Measurements from ENCODE around the gene PCBD1.
"Not testable (repeated sequence)": the region's sequence is repeated elsewhere in the genome, so short reads cannot be mapped to it uniquely, and the experiment has no call there.

PCBD1 gene

GRCh38 chr10:70863470-70864160 is 24.8 kb downstream of the PCBD1 start:
- DNase-seq (ENCODE audit: low read depth): no peak

GRCh38 chr10:70861495-70862197 is 26.7 kb downstream of the PCBD1 start:
- not testable (repeated sequence) for DNase-seq (ENCODE audit: low read depth)

GRCh38 chr10:70858759-70859158 is 29.6 kb downstream of the PCBD1 start:
- DNase-seq (ENCODE audit: low read depth): no peak

GRCh38 chr10:70856454-70856853 is 31.9 kb downstream of the PCBD1 start:
- DNase-seq (ENCODE audit: low read depth): no peak

GRCh38 chr10:70853457-70853856 is 34.9 kb downstream of the PCBD1 start:
- DNase-seq (ENCODE audit: low read depth): no peak

GRCh38 chr10:70853038-70853437 is 35.3 kb downstream of the PCBD1 start:
- no peak for DNase-seq (ENCODE audit: low read depth)

- no peak for DNase-seq (ENCODE audit: low read depth)
Observed at GRCh38 chr10:70851597-70852475, 36.5 kb downstream of the PCBD1 start.

GRCh38 chr10:70850097-70850496 is 38.3 kb downstream of the PCBD1 start:
- DNase-seq (ENCODE audit: low read depth): no peak

GRCh38 chr10:70849582-70850016 is 38.8 kb downstream of the PCBD1 start:
- DNase-seq (ENCODE audit: low read depth): no peak

GRCh38 chr10:70847659-70848360 is 40.6 kb downstream of the PCBD1 start:
- no peak for DNase-seq (ENCODE audit: low read depth)

GRCh38 chr10:70846795-70847194 is 41.6 kb downstream of the PCBD1 start:
- DNase-seq (ENCODE audit: low read depth): no peak

- DNase-seq (ENCODE audit: low read depth): no peak
Observed at GRCh38 chr10:70845816-70846215, 42.5 kb downstream of the PCBD1 start.

- no peak for DNase-seq (ENCODE audit: low read depth)
Observed at GRCh38 chr10:70845256-70845655, 43.1 kb downstream of the PCBD1 start.

GRCh38 chr10:70843776-70844489 is 44.4 kb downstream of the PCBD1 start:
- no peak for DNase-seq (ENCODE audit: low read depth)

GRCh38 chr10:70843333-70843732 is 45.0 kb downstream of the PCBD1 start:
- DNase-seq (ENCODE audit: low read depth): no peak

- DNase-seq (ENCODE audit: low read depth): no peak
Observed at GRCh38 chr10:70840836-70841235, 47.5 kb downstream of the PCBD1 start.

GRCh38 chr10:70838270-70838805 is 50.0 kb downstream of the PCBD1 start:
- no peak for DNase-seq (ENCODE audit: low read depth)

GRCh38 chr10:70837660-70838059 is 50.7 kb downstream of the PCBD1 start:
- DNase-seq (ENCODE audit: low read depth): no peak

GRCh38 chr10:70836319-70836718 is 52.0 kb downstream of the PCBD1 start:
- DNase-seq (ENCODE audit: low read depth): no peak

- no peak for DNase-seq (ENCODE audit: low read depth)
Observed at GRCh38 chr10:70834441-70835151, 53.8 kb downstream of the PCBD1 start.

Data from stimulated activated CD8-positive, alpha-beta memory T cell treated with anti-CD3 and anti-CD28 coated beads, Interleukin-4, amount 100 ng/mL, for 24 hours (primary cell).